ENCODE data around the gene ABI3BP.

DNA sequence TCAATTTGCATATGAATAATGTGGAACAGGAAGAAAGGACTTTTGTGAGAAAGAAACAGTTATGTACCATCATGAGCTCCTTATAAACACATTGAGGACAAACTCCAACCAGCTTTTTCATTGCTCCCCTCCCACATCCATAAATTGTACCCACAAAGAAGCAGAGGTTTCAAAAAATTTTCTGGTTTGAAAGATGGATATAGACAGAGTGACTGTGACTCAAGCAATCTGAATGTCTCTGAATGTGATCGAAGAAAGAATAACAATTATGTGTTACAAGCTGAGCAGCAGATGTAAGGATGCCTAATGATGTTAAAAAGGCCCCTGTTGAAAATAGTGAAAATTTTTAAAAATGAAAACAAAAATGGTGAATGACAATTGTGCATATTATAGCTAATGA is 156.6 kb downstream of the ABI3BP start:
- TF ChIP-seq, protein P1, sequence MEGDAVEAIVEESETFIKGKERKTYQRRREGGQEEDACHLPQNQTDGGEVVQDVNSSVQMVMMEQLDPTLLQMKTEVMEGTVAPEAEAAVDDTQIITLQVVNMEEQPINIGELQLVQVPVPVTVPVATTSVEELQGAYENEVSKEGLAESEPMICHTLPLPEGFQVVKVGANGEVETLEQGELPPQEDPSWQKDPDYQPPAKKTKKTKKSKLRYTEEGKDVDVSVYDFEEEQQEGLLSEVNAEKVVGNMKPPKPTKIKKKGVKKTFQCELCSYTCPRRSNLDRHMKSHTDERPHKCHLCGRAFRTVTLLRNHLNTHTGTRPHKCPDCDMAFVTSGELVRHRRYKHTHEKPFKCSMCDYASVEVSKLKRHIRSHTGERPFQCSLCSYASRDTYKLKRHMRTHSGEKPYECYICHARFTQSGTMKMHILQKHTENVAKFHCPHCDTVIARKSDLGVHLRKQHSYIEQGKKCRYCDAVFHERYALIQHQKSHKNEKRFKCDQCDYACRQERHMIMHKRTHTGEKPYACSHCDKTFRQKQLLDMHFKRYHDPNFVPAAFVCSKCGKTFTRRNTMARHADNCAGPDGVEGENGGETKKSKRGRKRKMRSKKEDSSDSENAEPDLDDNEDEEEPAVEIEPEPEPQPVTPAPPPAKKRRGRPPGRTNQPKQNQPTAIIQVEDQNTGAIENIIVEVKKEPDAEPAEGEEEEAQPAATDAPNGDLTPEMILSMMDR (IDR thresholded peaks at IDR 0.05), result no peak
- TF ChIP-seq POLR2A (IDR thresholded peaks at IDR 0.05) (no peak), POLR2AphosphoS5 (IDR thresholded peaks at IDR 0.05) (no peak)

All from transverse colon (tissue), 4 donors.